HL-60 (cell line): ENCODE data around the gene MMP21.

Experiments
- DNase-seq, 2 experiments: peaks; one replicate each; pipeline ENCODE4 v3.0.0-alpha.2; 2010 to 2020; ENCODE audit warnings: low read depth in 1 of 2, low spot score in 1 of 2
- H3K27ac ChIP-seq: fragments of 250-450 bp; sonication (Bioruptor Pico); replicated peaks from 2 replicates; pipeline ENCODE4 v1.5.1; 2020; ENCODE audit warnings: mild to moderate bottlenecking, moderate library complexity
- H3K27me3 ChIP-seq: fragments of 250-450 bp; sonication (Bioruptor Pico); 2 replicates; pipeline ENCODE4 v1.5.1; 2021; ENCODE audit warnings: mild to moderate bottlenecking, moderate library complexity; ENCODE audit not compliant: insufficient read depth, poor library complexity, severe bottlenecking
- H3K4me3 ChIP-seq: replicated peaks from 2 replicates; pipeline ENCODE4 v1.5.1; 2011; ENCODE audit warnings: mild to moderate bottlenecking, control low read depth, low read length; ENCODE audit not compliant: insufficient read depth
- CTCF ChIP-seq: IDR thresholded peaks from one replicate; pipeline ENCODE4 v1.5.1; 2011; ENCODE audit warnings: low read length, control low read depth, inconsistent platforms; ENCODE audit not compliant: insufficient read depth
- GABPA ChIP-seq: IDR thresholded peaks from 2 replicates; pipeline ENCODE4 v1.6.1; 2012; ENCODE audit warnings: low read depth
- POLR2AphosphoS5 ChIP-seq: IDR thresholded peaks from 2 replicates; pipeline ENCODE4 v1.6.1; 2012; ENCODE audit warnings: low read depth
- REST ChIP-seq: IDR thresholded peaks from 2 replicates; pipeline ENCODE4 v1.6.1; 2012; ENCODE audit warnings: low read depth; ENCODE audit not compliant: insufficient replicate concordance
- SPI1 ChIP-seq: IDR thresholded peaks from 2 replicates; pipeline ENCODE4 v1.6.1; 2012; ENCODE audit warnings: low read depth, mild to moderate bottlenecking, borderline replicate concordance

The MMP21 gene

DNA sequence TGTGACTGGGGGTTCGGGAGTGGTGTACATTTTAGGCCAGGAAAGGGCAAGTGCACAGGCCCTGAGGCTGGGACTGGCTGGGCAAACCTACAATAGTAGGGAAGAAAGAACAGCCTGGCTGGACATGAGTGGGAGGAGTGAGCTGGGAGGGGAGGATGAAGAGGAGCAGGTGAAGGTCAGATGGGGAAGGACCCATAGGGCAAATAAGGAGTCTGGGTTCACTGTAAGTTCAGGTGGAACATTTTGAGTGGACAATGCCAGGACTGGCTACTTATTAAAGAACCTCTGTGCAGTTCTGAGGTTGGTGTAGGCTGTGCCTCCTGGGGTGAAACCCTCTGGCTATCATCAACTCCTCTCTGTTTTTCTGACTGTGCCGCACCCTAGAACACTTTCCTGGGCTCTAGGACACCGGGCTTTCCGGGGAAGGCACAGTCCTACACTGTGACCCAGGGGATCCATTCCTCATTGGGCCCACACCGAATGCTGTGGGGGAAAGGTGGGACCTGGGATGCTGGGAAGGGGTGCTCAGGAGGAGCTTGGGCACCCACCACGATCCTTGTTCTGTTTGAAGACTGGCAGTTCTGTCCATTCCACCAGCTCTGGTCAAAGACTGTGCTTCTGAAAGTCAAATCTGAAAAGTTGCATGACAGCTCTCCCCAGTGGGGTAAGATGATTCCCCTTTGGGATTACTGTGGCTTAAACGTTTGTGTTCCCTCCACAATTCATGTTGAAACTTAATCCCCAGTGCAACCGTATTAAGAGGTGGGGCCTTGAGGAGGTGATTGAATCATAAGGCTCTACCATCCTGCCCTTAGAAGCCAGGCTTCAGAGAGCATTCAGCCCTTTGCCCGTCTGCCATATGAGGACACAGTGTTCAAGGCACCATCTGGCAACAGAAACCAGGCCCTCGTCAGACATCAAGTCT lies 4.0 kb upstream of the MMP21 start:
- Histone ChIP-seq H3K27me3 (no peaks in the 10 kb centered on the region), H3K27ac (no peak overlapping the region), H3K4me3 (no peak overlapping the region)
- DNase-seq, result no peak
- no peak for TF ChIP-seq SPI1
- no peak for TF ChIP-seq POLR2AphosphoS5
- TF ChIP-seq CTCF, result no peak
- TF ChIP-seq REST, result no peak
- no peak for TF ChIP-seq GABPA

DNA sequence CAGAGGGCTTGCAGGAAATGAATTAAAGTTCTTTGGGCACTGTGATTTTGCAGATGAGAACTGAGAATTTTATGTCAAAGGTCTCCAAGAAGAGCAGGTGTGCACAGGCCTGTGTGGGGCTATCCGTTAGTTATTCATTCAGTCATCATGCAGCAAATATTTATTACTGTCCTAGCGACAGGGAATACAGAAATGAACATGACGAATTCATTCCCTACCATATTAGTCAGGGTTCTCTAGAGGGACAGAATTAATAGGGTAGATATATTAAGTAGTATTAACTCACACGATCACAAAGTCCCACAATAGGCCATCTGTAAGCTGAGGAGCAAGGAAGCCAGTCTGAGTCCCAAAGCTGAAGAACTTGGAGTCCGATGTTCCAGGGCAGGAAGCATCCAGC lies 2.9 kb upstream of the MMP21 start:
- no peak overlapping the region for H3K4me3 ChIP-seq
- DNase-seq, result no peak
- H3K27ac ChIP-seq, result no peak overlapping the region
- no peak for TF ChIP-seq REST
- TF ChIP-seq GABPA, result no peak
- TF ChIP-seq SPI1, result no peak
- TF ChIP-seq POLR2AphosphoS5, result no peak
- no peak for TF ChIP-seq CTCF
- H3K27me3 ChIP-seq, result no peaks in the 10 kb centered on the region

GRCh38 chr10:125777806-125778205 lies 2.2 kb upstream of the MMP21 start:
- no peak overlapping the region for H3K4me3 ChIP-seq
- TF ChIP-seq GABPA (no peak), REST (no peak), SPI1 (no peak), POLR2AphosphoS5 (no peak), CTCF (no peak)
- no peak overlapping the region for H3K27ac ChIP-seq
- H3K27me3 ChIP-seq, result no peaks in the 10 kb centered on the region
- DNase-seq, result no peak
